Mesenchymal stem cell (in vitro differentiated cells and primary cell): ENCODE measurements around the gene FGR.

Source experiments
- DNase-seq: peaks from one replicate; pipeline ENCODE4 v3.0.0-alpha.2; 2013
- H2AFZ ChIP-seq: one replicate; pipeline ENCODE4 v1.6.1; 2013; ENCODE audit warnings: low read depth, mild to moderate bottlenecking, control low read depth, inconsistent platforms, low read length, moderate library complexity
- H2AK5ac ChIP-seq: 2 replicates; pipeline ENCODE4 v1.6.1; 2013; ENCODE audit warnings: low read length, moderate library complexity, mild to moderate bottlenecking, inconsistent platforms; ENCODE audit not compliant: severe bottlenecking
- H2BK120ac ChIP-seq: one replicate; pipeline ENCODE4 v1.6.1; 2013; ENCODE audit warnings: low read depth, mild to moderate bottlenecking, inconsistent platforms, low read length, moderate library complexity
- H2BK12ac ChIP-seq, 2 experiments: one replicate each; pipeline ENCODE4 v1.6.1; 2013; ENCODE audit warnings: inconsistent platforms in 2 of 2, low read length in 2 of 2, mild to moderate bottlenecking in 2 of 2, moderate library complexity in 2 of 2, control low read depth in 1 of 2
- H2BK15ac ChIP-seq: one replicate; pipeline ENCODE4 v1.6.1; 2013; ENCODE audit warnings: mild to moderate bottlenecking, low read depth, inconsistent platforms; ENCODE audit not compliant: poor library complexity, severe bottlenecking
- H2BK5ac ChIP-seq: 2 replicates; pipeline ENCODE4 v1.6.1; 2013; ENCODE audit warnings: low read depth, mild to moderate bottlenecking, low read length, control low read depth, inconsistent platforms; ENCODE audit not compliant: poor library complexity, severe bottlenecking
- H3K14ac ChIP-seq, 2 experiments: one replicate each; pipeline ENCODE4 v1.6.1; 2013; ENCODE audit warnings: inconsistent platforms in 2 of 2, low read length in 2 of 2, control low read depth in 1 of 2, mild to moderate bottlenecking in 1 of 2, moderate library complexity in 1 of 2
- H3K18ac ChIP-seq, 2 experiments: one replicate each; pipeline ENCODE4 v1.6.1; 2013; ENCODE audit warnings: inconsistent platforms in 2 of 2, low read length in 2 of 2, control low read depth in 1 of 2, low read depth in 1 of 2, mild to moderate bottlenecking in 1 of 2
- H3K23ac ChIP-seq, 2 experiments: one replicate each; pipeline ENCODE4 v1.6.1; 2013; ENCODE audit warnings: inconsistent platforms in 2 of 2, low read length in 2 of 2, mild to moderate bottlenecking in 2 of 2, moderate library complexity in 2 of 2, control low read depth in 1 of 2
- H3K27ac ChIP-seq: 2 replicates; pipeline ENCODE4 v1.5.1; 2013; ENCODE audit warnings: mild to moderate bottlenecking, moderate library complexity, low read length, control low read depth, inconsistent platforms; ENCODE audit not compliant: poor library complexity, severe bottlenecking
- H3K27me3 ChIP-seq, 2 experiments: 2 replicates each; pipeline versions ENCODE4 v1.6.1 to v1.7.0; 2013; ENCODE audit warnings: low read length in 2 of 2, mild to moderate bottlenecking in 2 of 2, moderate library complexity in 2 of 2, control low read depth in 1 of 2, inconsistent platforms in 1 of 2; ENCODE audit not compliant: control insufficient read depth in 1 of 2, insufficient read depth in 1 of 2
- H3K36me3 ChIP-seq, 2 experiments: 2 replicates each; pipeline versions ENCODE4 v1.6.1 to v1.7.0; 2013; ENCODE audit warnings: low read length in 2 of 2, control low read depth in 1 of 2, inconsistent platforms in 1 of 2, low read depth in 1 of 2, mild to moderate bottlenecking in 1 of 2; ENCODE audit not compliant: insufficient read depth in 2 of 2, control insufficient read depth in 1 of 2
- H3K4ac ChIP-seq, 2 experiments: one replicate each; pipeline ENCODE4 v1.6.1; 2013; ENCODE audit warnings: inconsistent platforms in 2 of 2, low read length in 2 of 2, mild to moderate bottlenecking in 2 of 2, moderate library complexity in 2 of 2, control low read depth in 1 of 2, low read depth in 1 of 2
- H3K4me1 ChIP-seq: 2 replicates; pipeline ENCODE4 v1.6.1; 2013; ENCODE audit warnings: low read depth, low read length, control low read depth; ENCODE audit not compliant: control insufficient read depth, insufficient read depth
- H3K4me2 ChIP-seq: 2 replicates; pipeline ENCODE4 v1.6.1; 2013; ENCODE audit warnings: low read length, mild to moderate bottlenecking, inconsistent platforms; ENCODE audit not compliant: poor library complexity, severe bottlenecking
- H3K4me3 ChIP-seq, 2 experiments: 2 replicates each; pipeline versions ENCODE4 v1.5.1 to v1.7.0; 2013; ENCODE audit warnings: low read length in 2 of 2, mild to moderate bottlenecking in 2 of 2, control low read depth in 1 of 2, low read depth in 1 of 2; ENCODE audit not compliant: insufficient read depth in 1 of 2
- H3K79me1 ChIP-seq: replicated peaks from 2 replicates; pipeline ENCODE4 v1.6.1; 2013; ENCODE audit warnings: mild to moderate bottlenecking, control low read depth, low read length, inconsistent platforms; ENCODE audit not compliant: poor library complexity, severe bottlenecking
- H3K9ac ChIP-seq: 2 replicates; pipeline ENCODE4 v1.7.0; 2013; ENCODE audit warnings: mild to moderate bottlenecking, low read length, moderate library complexity
- H3K9me3 ChIP-seq: 2 replicates; pipeline ENCODE4 v1.7.0; 2013; ENCODE audit warnings: mild to moderate bottlenecking, low read length; ENCODE audit not compliant: control insufficient read depth
- H4K8ac ChIP-seq: one replicate; pipeline ENCODE4 v1.6.1; 2013; ENCODE audit warnings: inconsistent platforms, mild to moderate bottlenecking, low read length, moderate library complexity
- H4K91ac ChIP-seq: one replicate; pipeline ENCODE4 v1.6.1; 2013; ENCODE audit warnings: mild to moderate bottlenecking, low read length, inconsistent platforms
- WGBS: methylation state at CpG from one replicate; pipeline ENCODE4 v1.1.7; 2013; ENCODE audit warnings: mixed read lengths; 5-methylcytosine and 5-hydroxymethylcytosine counted together

FGR gene

DNA sequence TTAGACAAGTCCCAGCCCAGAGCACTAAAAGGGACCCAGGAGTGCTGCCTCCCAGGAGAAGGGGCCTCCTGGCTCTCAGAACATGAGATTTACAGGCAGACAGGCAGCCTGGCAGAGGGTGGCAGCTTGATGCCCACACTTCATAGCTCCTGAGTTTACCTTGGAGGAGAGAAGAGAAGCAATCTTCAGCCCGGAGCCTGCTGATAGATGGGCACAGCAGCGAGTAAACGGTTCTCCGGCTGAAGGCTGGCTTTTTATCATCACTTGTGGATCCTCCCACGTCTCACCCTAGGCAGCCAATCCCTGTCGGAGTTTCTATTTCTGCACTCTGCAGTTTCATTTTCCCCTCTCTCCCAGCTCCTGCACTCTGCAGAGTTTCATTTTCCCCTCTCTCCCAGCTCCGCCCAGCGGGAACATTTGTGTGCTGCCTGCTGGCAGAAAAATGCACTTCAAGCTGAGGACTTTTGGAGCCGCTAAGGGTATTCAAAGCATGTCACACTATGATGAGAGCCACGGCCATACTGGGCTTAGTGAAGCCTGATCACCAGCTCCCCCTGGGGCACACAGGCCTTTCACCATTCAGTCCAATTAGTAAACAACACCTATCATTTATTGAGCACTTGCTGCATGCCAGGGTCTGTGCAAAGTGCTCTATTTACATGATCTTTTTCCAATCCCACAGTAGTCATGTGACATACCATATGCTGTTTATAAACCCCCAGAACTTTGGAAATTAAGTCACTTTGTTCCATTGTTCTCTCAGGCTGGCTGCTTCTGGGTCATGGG is 37.2 kb upstream of the FGR start, which contains the start of gene IFI6:
Gene IFI6 (minus strand): TSS at position 229 of the 786 bp plus-strand sequence. CDS start 2,878 bp downstream, outside the sequence.
- Histone ChIP-seq H2BK12ac (peak within 1 kb of the TSS in 1 of 2 experiments; percentile 65), H3K36me3 (peaks cover 0 to 18% of the 10 kb centered on the region in 2 experiments), H3K23ac (no peak within 1 kb of the TSS), H4K8ac (peak within 1 kb of the TSS; percentile 53), H2AK5ac (peak within 1 kb of the TSS; percentile 85), H3K27ac (peak within 1 kb of the TSS; percentile 80), H3K4ac (peak within 1 kb of the TSS; percentile 46 to 47), H2BK15ac (no peak within 1 kb of the TSS), H3K18ac (peak within 1 kb of the TSS; percentile 50 to 79), H4K91ac (peak within 1 kb of the TSS; percentile 18), H3K9me3 (no peaks in the 10 kb centered on the region), H2BK120ac (no peak within 1 kb of the TSS), H3K4me3 (peak within 1 kb of the TSS; percentile 49 to 94), H2AFZ (peak within 1 kb of the TSS; percentile 91), H3K27me3 (no peaks in the 10 kb centered on the region), H3K4me2 (peak within 1 kb of the TSS; percentile 70), H3K4me1 (peaks cover 8% of the 10 kb centered on the region), H3K9ac (peak within 1 kb of the TSS; percentile 94), H2BK5ac (peak within 1 kb of the TSS; percentile 33), H3K79me1 (no peaks in the 10 kb centered on the region), H3K14ac (no peak within 1 kb of the TSS)
- under 1% methylated on average over 10 of the region's 10 CpGs for WGBS
- peak; percentile 99 for DNase-seq

DNA sequence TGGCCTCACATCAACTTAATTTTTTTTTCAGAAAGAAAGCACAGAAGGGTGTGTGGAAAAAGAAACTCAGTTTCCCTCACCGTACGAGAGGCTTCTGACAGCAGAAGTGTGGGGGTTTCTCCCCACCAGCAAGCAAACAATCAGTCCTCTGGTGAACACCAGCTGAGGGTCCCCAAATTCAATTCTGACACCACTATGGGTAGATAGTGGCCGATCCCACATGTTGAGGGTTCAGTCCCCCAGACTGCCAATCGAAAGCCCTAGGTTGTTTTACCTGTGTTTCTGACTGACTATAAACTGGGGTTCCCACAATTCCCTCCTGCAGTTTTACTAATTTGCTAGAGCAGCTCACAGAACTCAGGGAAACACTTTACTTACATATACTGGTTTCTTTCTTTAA is 34.9 kb upstream of the FGR start:
- H2BK12ac ChIP-seq: no peak overlapping the region
- H3K9ac ChIP-seq: peak overlapping the region; percentile 94
- H4K8ac ChIP-seq: no peak overlapping the region
- H3K79me1 ChIP-seq: no peaks in the 10 kb centered on the region
- no peak overlapping the region for H4K91ac ChIP-seq
- no peak overlapping the region for H3K27ac ChIP-seq
- peaks cover 8% of the 10 kb centered on the region for H3K4me1 ChIP-seq
- no peak overlapping the region for H2BK5ac ChIP-seq
- no peak overlapping the region for H3K4me2 ChIP-seq
- no peak overlapping the region for H2BK120ac ChIP-seq
- H2AK5ac ChIP-seq: no peak overlapping the region
- no peaks in the 10 kb centered on the region for H3K27me3 ChIP-seq
- H3K4me3 ChIP-seq: peak overlapping the region in 1 of 2 experiments; percentile 94
- peaks cover 0 to 39% of the 10 kb centered on the region in 2 experiments for H3K36me3 ChIP-seq
- no peak overlapping the region for H3K14ac ChIP-seq
- H2BK15ac ChIP-seq: no peak overlapping the region
- no peak for DNase-seq
- H3K18ac ChIP-seq: no peak overlapping the region
- WGBS: 75% methylated on average over 4 of the region's 4 CpGs
- H3K9me3 ChIP-seq: no peaks in the 10 kb centered on the region
- H2AFZ ChIP-seq: no peak overlapping the region
- H3K4ac ChIP-seq: no peak overlapping the region
- no peak overlapping the region for H3K23ac ChIP-seq

DNA sequence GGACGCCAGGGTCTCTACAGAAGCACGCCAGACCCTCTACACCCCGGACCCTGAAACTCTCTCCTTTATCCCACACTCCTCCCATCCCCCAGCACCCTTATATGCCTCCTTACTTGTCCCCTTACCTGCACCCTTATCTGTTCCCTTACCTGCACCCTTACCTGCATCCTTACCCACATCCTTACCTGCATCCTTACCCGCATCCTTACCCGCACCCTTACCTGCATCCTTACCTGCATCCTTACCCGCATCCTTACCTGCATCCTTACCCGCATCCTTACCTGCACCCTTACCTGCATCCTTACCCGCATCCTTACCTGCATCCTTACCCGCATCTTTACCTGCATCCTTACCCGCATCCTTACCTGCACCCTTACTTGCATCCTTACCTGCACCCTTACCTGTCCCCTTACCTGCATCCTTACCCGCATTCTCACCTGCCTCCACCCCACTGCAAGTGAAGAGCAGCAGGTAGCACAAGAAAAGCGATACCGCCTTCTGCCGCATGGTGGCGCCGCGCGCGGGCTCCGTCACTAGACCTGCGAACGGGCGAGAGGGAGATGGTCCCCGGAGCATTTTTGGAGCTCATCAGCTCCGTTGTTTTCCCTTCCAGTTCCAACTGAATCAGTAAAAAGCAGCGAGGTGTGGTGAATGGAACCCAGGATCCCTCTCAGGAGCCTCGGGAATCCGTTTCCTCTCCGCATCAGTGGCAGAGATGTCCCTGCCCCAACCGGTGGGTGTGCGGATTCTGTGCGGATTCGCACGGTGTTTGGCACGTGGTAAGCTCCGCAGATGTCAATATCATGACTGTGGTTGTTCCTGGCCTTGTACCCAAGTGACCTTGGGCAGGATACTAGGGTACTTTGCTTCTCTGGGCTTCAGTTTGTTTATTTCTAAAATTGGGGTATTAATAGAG is 34.1 kb upstream of the FGR start:
- H2AK5ac ChIP-seq: no peak overlapping the region
- peaks cover 0 to 40% of the 10 kb centered on the region in 2 experiments for H3K36me3 ChIP-seq
- peak overlapping the region; percentile 15 for H2AFZ ChIP-seq
- no peak overlapping the region for H3K23ac ChIP-seq
- peak; percentile 58 for DNase-seq
- no peaks in the 10 kb centered on the region for H3K9me3 ChIP-seq
- no peak overlapping the region for H2BK5ac ChIP-seq
- peak overlapping the region; percentile 94 for H3K9ac ChIP-seq
- no peak overlapping the region for H3K14ac ChIP-seq
- H4K91ac ChIP-seq: no peak overlapping the region
- WGBS: 24% methylated on average over 36 of the region's 36 CpGs
- H2BK12ac ChIP-seq: no peak overlapping the region
- no peak overlapping the region for H4K8ac ChIP-seq
- H3K4me2 ChIP-seq: peak overlapping the region; percentile 83
- H2BK15ac ChIP-seq: no peak overlapping the region
- peak overlapping the region in 1 of 2 experiments; percentile 36 for H3K4ac ChIP-seq
- no peaks in the 10 kb centered on the region for H3K79me1 ChIP-seq
- no peak overlapping the region for H2BK120ac ChIP-seq
- H3K18ac ChIP-seq: no peak overlapping the region
- H3K4me3 ChIP-seq: peak overlapping the region in 1 of 2 experiments; percentile 94
- no peaks in the 10 kb centered on the region for H3K27me3 ChIP-seq
- peaks cover 8% of the 10 kb centered on the region for H3K4me1 ChIP-seq
- no peak overlapping the region for H3K27ac ChIP-seq
